Ectodermal cell (in vitro differentiated cells): ENCODE data around the gene SEMA5B.

Source experiments
- H3K27ac ChIP-seq: 2 replicates; pipeline ENCODE4 v1.7.0; 2013; ENCODE audit warnings: mild to moderate bottlenecking, low read depth, low read length; ENCODE audit not compliant: insufficient read depth, poor library complexity, severe bottlenecking
- H3K27me3 ChIP-seq: 2 replicates; pipeline ENCODE4 v1.7.0; 2013; ENCODE audit warnings: mild to moderate bottlenecking, low read length; ENCODE audit not compliant: insufficient read depth, control insufficient read depth, poor library complexity, severe bottlenecking
- H3K36me3 ChIP-seq: one replicate; pipeline ENCODE4 v1.7.0; 2013; ENCODE audit warnings: low read length; ENCODE audit not compliant: control insufficient read depth, insufficient read depth
- H3K4me1 ChIP-seq: one replicate; pipeline ENCODE4 v1.7.0; 2013; ENCODE audit warnings: low read length; ENCODE audit not compliant: control insufficient read depth, insufficient read depth
- H3K4me3 ChIP-seq: 2 replicates; pipeline ENCODE4 v1.7.0; 2013; ENCODE audit warnings: low read depth, low read length, control low read depth; ENCODE audit not compliant: insufficient read depth
- H3K9me3 ChIP-seq: 2 replicates; pipeline ENCODE4 v1.7.0; 2013; ENCODE audit warnings: mild to moderate bottlenecking, low read length, moderate library complexity; ENCODE audit not compliant: control insufficient read depth
- WGBS, 2 experiments: methylation state at CpG; one replicate each; pipeline ENCODE4 v1.1.7; 2013; ENCODE audit warnings: missing lambda C conversion rate in 2 of 2; 5-methylcytosine and 5-hydroxymethylcytosine counted together

Gene SEMA5B

GRCh38 chr3:122948408-122948807 is 79.2 kb downstream of the SEMA5B start:
- 74 to 81% methylated on average over 7 of the region's 7 CpGs for WGBS, 2 experiments
- Histone ChIP-seq H3K4me3 (no peak overlapping the region), H3K27ac (no peak overlapping the region), H3K36me3 (no peaks in the 10 kb centered on the region), H3K27me3 (peaks cover 7% of the 10 kb centered on the region), H3K9me3 (no peaks in the 10 kb centered on the region), H3K4me1 (peaks cover 19% of the 10 kb centered on the region)

GRCh38 chr3:122947738-122948137 is 79.8 kb downstream of the SEMA5B start:
- H3K9me3 ChIP-seq: no peaks in the 10 kb centered on the region
- peaks cover 23% of the 10 kb centered on the region for H3K4me1 ChIP-seq
- peaks cover 7% of the 10 kb centered on the region for H3K27me3 ChIP-seq
- H3K4me3 ChIP-seq: no peak overlapping the region
- 95 to 100% methylated on average over 1 to 2 of the region's 2 CpGs for WGBS, 2 experiments
- H3K36me3 ChIP-seq: no peaks in the 10 kb centered on the region
- H3K27ac ChIP-seq: no peak overlapping the region

GRCh38 chr3:122947196-122947595 is 80.4 kb downstream of the SEMA5B start:
- H3K4me1 ChIP-seq: peaks cover 23% of the 10 kb centered on the region
- H3K27me3 ChIP-seq: peaks cover 7% of the 10 kb centered on the region
- H3K27ac ChIP-seq: no peak overlapping the region
- WGBS, 2 experiments: 66 to 71% methylated on average over 7 of the region's 7 CpGs
- H3K4me3 ChIP-seq: no peak overlapping the region
- no peaks in the 10 kb centered on the region for H3K9me3 ChIP-seq
- H3K36me3 ChIP-seq: no peaks in the 10 kb centered on the region

DNA sequence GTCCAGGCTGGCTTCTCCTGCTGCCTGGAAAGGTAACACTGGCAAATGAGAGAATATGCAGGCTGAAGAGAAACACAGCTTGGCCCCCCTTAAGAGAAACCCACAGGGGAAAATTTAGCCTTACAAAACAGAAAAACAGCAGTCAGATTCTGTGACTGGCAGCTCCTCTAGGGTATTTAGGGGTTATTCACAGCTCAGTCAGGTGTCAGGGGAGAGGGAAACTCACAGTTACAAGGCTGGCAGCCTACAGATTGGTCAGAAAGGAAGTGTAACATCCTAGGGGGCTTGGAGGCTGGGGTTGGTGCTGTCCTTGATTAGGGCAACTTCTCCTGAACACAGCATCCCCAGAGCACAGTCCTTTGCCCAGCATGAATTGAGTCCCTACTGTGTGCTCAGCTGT is 81.4 kb downstream of the SEMA5B start:
- Histone ChIP-seq H3K9me3 (no peaks in the 10 kb centered on the region), H3K4me3 (no peak overlapping the region), H3K27ac (no peak overlapping the region), H3K4me1 (peaks cover 23% of the 10 kb centered on the region), H3K27me3 (peaks cover 7% of the 10 kb centered on the region), H3K36me3 (no peaks in the 10 kb centered on the region)

GRCh38 chr3:122945230-122945629 is 82.3 kb downstream of the SEMA5B start:
- WGBS, 2 experiments: 78 to 96% methylated on average over 2 of the region's 2 CpGs
- peaks cover 23% of the 10 kb centered on the region for H3K4me1 ChIP-seq
- no peaks in the 10 kb centered on the region for H3K36me3 ChIP-seq
- no peak overlapping the region for H3K27ac ChIP-seq
- no peak overlapping the region for H3K4me3 ChIP-seq
- H3K27me3 ChIP-seq: peaks cover 7% of the 10 kb centered on the region
- H3K9me3 ChIP-seq: no peaks in the 10 kb centered on the region

DNA sequence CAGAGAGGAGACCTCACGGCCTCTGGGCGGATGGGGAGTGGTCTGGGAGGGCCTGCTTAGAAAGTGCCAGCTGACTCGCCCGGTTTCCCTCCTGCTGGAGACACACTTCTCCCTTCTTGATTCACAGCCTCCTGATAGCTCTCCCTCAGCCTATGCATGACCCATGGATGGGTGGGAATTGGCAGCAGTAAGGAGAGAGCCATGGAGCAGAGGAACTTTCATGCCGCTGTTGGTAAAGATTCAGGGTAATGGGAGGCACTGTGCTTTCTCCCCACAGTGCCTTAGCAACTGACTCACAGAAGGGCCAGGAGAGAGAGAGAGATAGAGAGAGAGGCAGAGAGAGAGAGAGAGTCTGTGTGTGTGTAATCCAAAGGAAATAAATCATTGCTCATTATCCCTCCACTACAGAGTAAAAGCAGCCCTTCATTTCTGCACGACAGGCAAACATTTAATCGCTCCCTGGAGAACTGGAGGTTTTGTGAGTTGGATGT is 82.8 kb downstream of the SEMA5B start:
- Histone ChIP-seq H3K4me1 (peaks cover 23% of the 10 kb centered on the region), H3K4me3 (no peak overlapping the region), H3K9me3 (no peaks in the 10 kb centered on the region), H3K36me3 (no peaks in the 10 kb centered on the region), H3K27ac (no peak overlapping the region), H3K27me3 (peaks cover 7% of the 10 kb centered on the region)
- WGBS, 2 experiments: 86 to 92% methylated on average over 7 of the region's 7 CpGs

DNA sequence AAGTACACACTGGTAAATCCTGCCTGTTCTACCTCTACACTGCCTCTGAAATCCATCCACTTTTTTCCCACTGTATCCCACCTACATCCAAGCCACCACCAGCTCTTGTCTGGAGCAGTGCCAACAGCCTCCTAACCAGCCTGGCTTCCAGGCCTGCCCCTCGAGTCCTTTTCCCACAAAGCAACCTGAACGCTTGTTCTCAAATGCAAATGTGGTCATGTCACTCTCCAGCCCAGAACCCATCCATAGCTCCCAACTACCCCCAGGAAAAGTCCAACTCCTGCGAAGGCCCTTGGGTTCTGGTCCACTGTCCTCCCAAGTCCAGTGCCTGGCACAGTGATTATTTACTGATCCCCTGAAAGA is 83.8 kb downstream of the SEMA5B start:
- peaks cover 23% of the 10 kb centered on the region for H3K4me1 ChIP-seq
- H3K36me3 ChIP-seq: no peaks in the 10 kb centered on the region
- H3K4me3 ChIP-seq: no peak overlapping the region
- WGBS, 2 experiments: 78 to 84% methylated on average over 3 of the region's 3 CpGs
- peaks cover 7% of the 10 kb centered on the region for H3K27me3 ChIP-seq
- H3K9me3 ChIP-seq: no peaks in the 10 kb centered on the region
- H3K27ac ChIP-seq: no peak overlapping the region

GRCh38 chr3:122942937-122943827 is 84.4 kb downstream of the SEMA5B start:
- H3K4me1 ChIP-seq: peaks cover 23% of the 10 kb centered on the region
- no peaks in the 10 kb centered on the region for H3K36me3 ChIP-seq
- H3K27ac ChIP-seq: no peak overlapping the region
- 33 to 34% methylated on average over 23 of the region's 23 CpGs for WGBS, 2 experiments
- no peaks in the 10 kb centered on the region for H3K9me3 ChIP-seq
- H3K27me3 ChIP-seq: peaks cover 7% of the 10 kb centered on the region
- H3K4me3 ChIP-seq: no peak overlapping the region

DNA sequence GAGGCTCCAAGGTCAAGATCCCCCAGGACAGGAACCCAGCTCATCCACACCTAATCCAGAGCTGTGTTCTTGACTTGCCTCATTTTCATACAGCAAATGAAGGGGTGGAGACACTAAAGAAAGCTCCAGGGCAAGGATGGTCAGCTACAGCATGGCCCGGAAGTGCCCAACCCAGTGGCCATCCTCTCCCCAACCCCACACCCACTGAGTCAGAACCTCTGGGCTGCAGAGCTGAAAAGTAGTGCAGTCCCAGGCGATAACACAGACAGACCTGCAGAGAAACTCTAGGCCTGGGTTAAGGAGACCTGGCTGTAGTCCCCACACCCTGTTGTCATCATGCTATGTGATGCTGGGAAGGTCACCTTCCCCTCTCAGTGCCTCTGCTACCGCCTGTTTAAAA is 85.3 kb downstream of the SEMA5B start:
- Histone ChIP-seq H3K36me3 (no peaks in the 10 kb centered on the region), H3K27me3 (peaks cover 7% of the 10 kb centered on the region), H3K4me3 (no peak overlapping the region), H3K9me3 (no peaks in the 10 kb centered on the region), H3K4me1 (peaks cover 17% of the 10 kb centered on the region), H3K27ac (no peak overlapping the region)
- WGBS, 2 experiments: 92 to 93% methylated on average over 3 of the region's 3 CpGs

- WGBS, 2 experiments: 93 to 99% methylated on average over 6 of the region's 6 CpGs
- no peak overlapping the region for H3K4me3 ChIP-seq
- peaks cover 14% of the 10 kb centered on the region for H3K4me1 ChIP-seq
- peaks cover 6% of the 10 kb centered on the region for H3K27me3 ChIP-seq
- H3K9me3 ChIP-seq: no peaks in the 10 kb centered on the region
- no peaks in the 10 kb centered on the region for H3K36me3 ChIP-seq
- H3K27ac ChIP-seq: no peak overlapping the region
These were observed 86.0 kb downstream of the SEMA5B start for GRCh38 chr3:122941228-122942206.
